SJSA1 (cell line): ENCODE results near the gene TSHZ2. TPM values are rescaled to one million over a fixed set of nuclear protein-coding genes. Genes with fewer than 3 reads are reported as not detected.

Source experiments
- DNase-seq, 2 experiments: peaks; one replicate each; pipeline ENCODE4 v3.0.0-alpha.2; 2015 to 2020; ENCODE audit warnings: low spot score in 2 of 2, low read depth in 1 of 2
- H3K27ac ChIP-seq: fragments of 250-450 bp; sonication (Bioruptor Pico); 2 replicates; pipeline ENCODE4 v1.5.1; 2020; ENCODE audit warnings: mild to moderate bottlenecking, moderate library complexity
- H3K27me3 ChIP-seq: fragments of 250-450 bp; sonication (Bioruptor Pico); replicated peaks from 2 replicates; pipeline ENCODE4 v1.5.1; 2020; ENCODE audit warnings: mild to moderate bottlenecking, moderate library complexity
- H3K36me3 ChIP-seq: fragments of 250-450 bp; sonication (Bioruptor Pico); 2 replicates; pipeline ENCODE4 v1.5.1; 2020; ENCODE audit warnings: mild to moderate bottlenecking
- H3K4me1 ChIP-seq: fragments of 250-450 bp; sonication (Bioruptor Pico); replicated peaks from 2 replicates; pipeline ENCODE4 v1.6.1; 2021; ENCODE audit warnings: mild to moderate bottlenecking
- H3K4me3 ChIP-seq: fragments of 250-450 bp; sonication (Bioruptor Pico); 2 replicates; pipeline ENCODE4 v1.5.1; 2020; ENCODE audit warnings: mild to moderate bottlenecking
- H3K9me3 ChIP-seq: fragments of 250-450 bp; sonication (Bioruptor Pico); replicated peaks from 2 replicates; pipeline ENCODE4 v1.5.1; 2020; ENCODE audit warnings: mild to moderate bottlenecking
- total RNA-seq: library from RNA; depleted of rRNA; stranded (reverse); fragments of >200 nt; shearing (Covaris generic); gene quantifications from 2 replicates; pipeline ENCODE4 v1.2.3, GENCODE V29; 2014

TSHZ2 gene
- total RNA-seq, 1 experiment from 2014 or later = not detected

DNA sequence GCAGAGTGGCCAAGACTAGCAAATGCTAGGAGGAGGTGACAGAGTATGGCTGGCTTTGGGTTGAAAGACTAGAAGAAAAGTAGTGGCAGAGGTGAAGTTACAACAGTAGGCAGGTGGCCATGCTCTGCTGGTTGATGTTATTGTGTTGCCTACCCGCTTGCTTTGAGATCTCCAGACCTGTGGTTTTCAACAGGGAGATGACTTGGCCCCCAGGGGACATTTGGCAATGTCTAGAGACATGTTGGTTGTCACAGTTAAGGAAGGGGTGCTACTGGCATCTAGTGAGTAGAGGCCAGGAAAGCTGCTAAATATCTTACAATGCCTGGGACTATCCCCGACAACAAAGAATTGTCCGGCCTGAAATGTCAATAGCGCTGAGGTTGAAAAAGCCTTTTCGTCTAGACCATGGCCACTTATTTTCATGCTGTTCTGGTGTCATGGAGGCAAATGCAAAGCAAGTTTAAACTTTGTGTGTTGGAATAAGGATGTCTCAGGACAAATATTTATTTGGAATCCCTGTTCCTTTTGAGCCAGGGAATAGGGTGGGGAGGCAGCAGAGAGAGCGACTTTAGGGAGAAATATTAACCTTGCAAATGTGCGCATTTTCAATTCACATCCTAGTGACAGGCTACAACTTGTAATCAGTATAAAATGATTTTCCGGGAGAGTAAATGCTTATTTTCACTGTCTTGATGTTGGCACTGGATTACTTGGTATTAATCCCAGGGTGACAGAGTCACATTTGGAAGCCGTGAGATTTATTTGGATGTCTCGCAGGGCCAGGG, 417.6 kb downstream of the TSHZ2 start:
- Histone ChIP-seq H3K27me3 (0 out of 2 replicates have a peak, but pooled peaks cover 4% of the 10 kb centered on the region), H3K4me1 (no peaks in the 10 kb centered on the region), H3K4me3 (no peak overlapping the region), H3K9me3 (no peaks in the 10 kb centered on the region), H3K27ac (no peak overlapping the region), H3K36me3 (no peaks in the 10 kb centered on the region)
- DNase-seq = no peak

DNA sequence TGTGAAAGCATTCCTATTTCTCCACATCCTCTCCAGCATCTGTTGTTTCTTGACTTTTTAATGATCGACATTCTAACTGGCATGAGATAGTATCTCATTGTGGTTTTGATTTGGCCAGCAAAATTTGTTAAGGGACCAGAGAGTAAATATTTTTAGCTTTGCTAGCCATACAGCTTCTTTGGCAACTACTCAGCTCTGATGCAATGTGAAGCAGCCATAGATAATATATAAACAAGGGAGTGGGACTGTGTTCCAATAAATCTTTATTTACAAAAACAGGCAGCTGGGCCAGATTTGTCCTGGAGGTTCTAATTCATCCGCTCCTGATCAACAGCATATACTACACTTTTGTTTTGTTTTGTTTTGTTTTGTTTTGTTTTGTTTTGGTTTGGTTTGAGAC, 418.6 kb downstream of the TSHZ2 start:
- no peak overlapping the region for H3K27ac ChIP-seq
- DNase-seq = no peak
- H3K27me3 ChIP-seq = 0 out of 2 replicates have a peak, but pooled peaks cover 4% of the 10 kb centered on the region
- H3K4me1 ChIP-seq = no peaks in the 10 kb centered on the region
- H3K4me3 ChIP-seq = no peak overlapping the region
- H3K9me3 ChIP-seq = no peaks in the 10 kb centered on the region
- H3K36me3 ChIP-seq = no peaks in the 10 kb centered on the region

- Histone ChIP-seq H3K36me3 (no peaks in the 10 kb centered on the region), H3K4me1 (no peaks in the 10 kb centered on the region), H3K27me3 (0 out of 2 replicates have a peak, but pooled peaks cover 8% of the 10 kb centered on the region), H3K4me3 (no peak overlapping the region), H3K9me3 (no peaks in the 10 kb centered on the region), H3K27ac (no peak overlapping the region)
- DNase-seq = no peak
Observed at GRCh38 chr20:53394433-53394832, 422.3 kb downstream of the TSHZ2 start.

- Histone ChIP-seq H3K4me3 (no peak overlapping the region), H3K27ac (no peak overlapping the region), H3K27me3 (0 out of 2 replicates have a peak, but pooled peaks cover 8% of the 10 kb centered on the region), H3K4me1 (no peaks in the 10 kb centered on the region), H3K9me3 (no peaks in the 10 kb centered on the region), H3K36me3 (no peaks in the 10 kb centered on the region)
- DNase-seq = no peak
Observed at GRCh38 chr20:53395188-53395923, 423.2 kb downstream of the TSHZ2 start.

- H3K27me3 ChIP-seq = 0 out of 2 replicates have a peak, but pooled peaks cover 4% of the 10 kb centered on the region
- DNase-seq = no peak
- H3K27ac ChIP-seq = no peak overlapping the region
- no peak overlapping the region for H3K4me3 ChIP-seq
- no peaks in the 10 kb centered on the region for H3K36me3 ChIP-seq
- H3K4me1 ChIP-seq = no peaks in the 10 kb centered on the region
- H3K9me3 ChIP-seq = no peaks in the 10 kb centered on the region
Observed at GRCh38 chr20:53399083-53399482, 426.9 kb downstream of the TSHZ2 start.

GRCh38 chr20:53399592-53400335, 427.6 kb downstream of the TSHZ2 start:
- no peaks in the 10 kb centered on the region for H3K36me3 ChIP-seq
- no peak overlapping the region for H3K4me3 ChIP-seq
- DNase-seq = no peak
- no peak overlapping the region for H3K27ac ChIP-seq
- H3K9me3 ChIP-seq = no peaks in the 10 kb centered on the region
- H3K4me1 ChIP-seq = no peaks in the 10 kb centered on the region
- H3K27me3 ChIP-seq = 0 out of 2 replicates have a peak, but pooled peaks cover 4% of the 10 kb centered on the region

DNA sequence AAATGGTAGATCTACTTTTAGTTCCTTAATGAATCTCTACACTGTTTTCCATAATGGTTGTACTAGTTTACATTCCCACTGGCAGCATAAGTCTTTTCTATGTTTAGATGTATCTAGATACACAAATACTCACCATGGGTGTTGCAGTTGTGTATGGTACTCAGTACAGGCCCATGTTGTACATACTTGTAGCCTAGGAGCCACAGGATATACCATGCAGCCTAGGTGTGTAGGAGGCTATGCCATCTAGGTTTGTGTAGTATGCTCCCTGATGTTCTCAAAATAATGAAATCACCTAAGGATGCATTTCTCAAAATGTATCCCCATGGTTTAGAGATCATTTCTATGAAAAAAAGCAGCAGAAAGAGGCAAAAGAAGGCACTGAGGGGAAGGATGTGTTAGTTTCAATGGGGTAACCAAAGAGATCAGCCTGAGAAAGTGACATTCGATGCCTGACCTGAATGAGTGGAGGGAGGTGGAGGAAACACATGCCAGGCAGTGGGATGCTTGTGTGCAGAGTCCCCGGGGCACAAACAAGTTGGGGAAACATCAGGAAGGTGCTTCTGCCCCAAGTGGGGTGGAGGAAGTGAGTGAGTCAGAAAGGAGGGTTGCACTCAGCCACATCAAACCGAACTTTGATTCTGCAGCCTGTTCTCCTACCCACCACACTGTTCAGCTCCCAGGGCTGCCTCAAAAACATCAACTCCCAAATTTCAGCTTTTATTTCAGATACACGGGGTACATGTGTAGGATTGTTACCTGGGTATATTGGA, 430.3 kb downstream of the TSHZ2 start:
- Histone ChIP-seq H3K9me3 (no peaks in the 10 kb centered on the region), H3K27ac (no peak overlapping the region), H3K36me3 (no peaks in the 10 kb centered on the region), H3K4me1 (no peaks in the 10 kb centered on the region), H3K27me3 (0 out of 2 replicates have a peak, but pooled peaks cover 4% of the 10 kb centered on the region), H3K4me3 (no peak overlapping the region)
- DNase-seq = no peak

DNA sequence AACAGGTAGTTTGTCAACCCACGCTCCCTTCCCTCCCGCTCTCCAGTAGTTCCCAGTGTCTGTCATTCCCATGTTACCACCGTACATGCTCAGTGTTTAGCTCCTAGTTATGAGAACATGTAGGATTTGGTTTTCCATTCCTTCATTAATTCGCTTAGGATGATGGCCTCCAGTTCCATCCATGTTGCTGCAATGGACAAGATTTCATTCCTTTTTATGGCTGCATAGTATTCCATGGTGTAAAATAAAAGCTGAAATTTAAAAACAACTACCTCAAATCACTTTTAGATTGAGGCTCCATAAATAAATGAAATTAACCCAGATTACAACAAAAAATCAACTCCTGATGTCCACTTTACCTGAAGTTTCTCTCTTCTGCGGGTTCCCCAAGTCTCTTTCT, 430.9 kb downstream of the TSHZ2 start:
- no peaks in the 10 kb centered on the region for H3K36me3 ChIP-seq
- H3K27me3 ChIP-seq = 0 out of 2 replicates have a peak, but pooled peaks cover 4% of the 10 kb centered on the region
- no peak for DNase-seq
- no peak overlapping the region for H3K27ac ChIP-seq
- no peak overlapping the region for H3K4me3 ChIP-seq
- H3K9me3 ChIP-seq = no peaks in the 10 kb centered on the region
- no peaks in the 10 kb centered on the region for H3K4me1 ChIP-seq

DNA sequence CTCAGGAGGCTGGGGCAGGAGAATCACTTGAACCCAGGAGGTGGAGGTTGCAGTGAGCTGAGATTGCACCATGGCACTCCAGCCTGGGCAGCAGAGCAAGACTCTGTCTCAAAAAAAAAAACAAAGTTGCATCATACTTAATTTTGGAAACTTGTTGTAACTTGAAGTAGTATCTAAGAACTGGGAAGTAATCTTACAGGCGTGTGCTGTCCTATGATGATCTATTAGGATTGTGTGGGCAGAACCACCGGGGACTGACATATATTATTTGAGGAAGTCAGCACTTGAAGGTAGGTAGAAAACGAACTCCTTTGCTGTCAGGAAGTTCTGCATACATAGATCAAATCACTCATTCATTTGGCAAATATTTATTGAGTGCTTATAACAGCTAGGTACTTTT, 433.0 kb downstream of the TSHZ2 start:
- Histone ChIP-seq H3K27me3 (no peaks in the 10 kb centered on the region), H3K27ac (no peak overlapping the region), H3K9me3 (no peaks in the 10 kb centered on the region), H3K4me3 (no peak overlapping the region), H3K36me3 (no peaks in the 10 kb centered on the region), H3K4me1 (no peaks in the 10 kb centered on the region)
- DNase-seq = no peak

- Histone ChIP-seq H3K4me1 (no peaks in the 10 kb centered on the region), H3K27ac (no peak overlapping the region), H3K36me3 (no peaks in the 10 kb centered on the region), H3K4me3 (no peak overlapping the region), H3K27me3 (no peaks in the 10 kb centered on the region), H3K9me3 (no peaks in the 10 kb centered on the region)
- no peak for DNase-seq
Observed at GRCh38 chr20:53406580-53406979, 434.4 kb downstream of the TSHZ2 start.

- no peak for DNase-seq
- Histone ChIP-seq H3K27me3 (no peaks in the 10 kb centered on the region), H3K9me3 (no peaks in the 10 kb centered on the region), H3K4me3 (no peak overlapping the region), H3K27ac (no peak overlapping the region), H3K36me3 (no peaks in the 10 kb centered on the region), H3K4me1 (no peaks in the 10 kb centered on the region)
Observed at GRCh38 chr20:53408691-53409446, 436.7 kb downstream of the TSHZ2 start.

DNA sequence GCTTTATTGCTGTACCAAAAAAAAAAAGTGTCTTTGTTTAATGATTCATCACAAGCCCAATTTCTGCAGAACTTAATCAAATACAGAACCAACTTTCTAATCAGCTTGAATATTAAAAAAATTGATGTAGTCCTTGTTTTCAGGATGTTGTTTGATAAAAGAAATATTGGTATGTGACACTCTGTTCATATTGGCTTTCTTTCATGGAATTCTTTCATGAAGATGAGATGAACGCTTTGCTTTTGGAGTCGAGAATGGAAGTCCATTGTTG, 437.2 kb downstream of the TSHZ2 start:
- no peaks in the 10 kb centered on the region for H3K36me3 ChIP-seq

GRCh38 chr20:53411129-53411528, 439.0 kb downstream of the TSHZ2 start:
- Histone ChIP-seq H3K4me3 (no peak overlapping the region), H3K9me3 (no peaks in the 10 kb centered on the region; the same call in 1 of the 2 replicates), H3K27ac (no peak overlapping the region), H3K36me3 (no peaks in the 10 kb centered on the region), H3K4me1 (no peaks in the 10 kb centered on the region), H3K27me3 (no peaks in the 10 kb centered on the region)
- no peak for DNase-seq

More for the DNA sequence above, 437.2 kb downstream of the TSHZ2 start:
- H3K4me1 ChIP-seq = no peaks in the 10 kb centered on the region
- H3K27ac ChIP-seq = no peak overlapping the region
- no peak for DNase-seq
- no peaks in the 10 kb centered on the region for H3K9me3 ChIP-seq
- H3K4me3 ChIP-seq = no peak overlapping the region
- no peaks in the 10 kb centered on the region for H3K27me3 ChIP-seq
